ENCODE data around the gene OR5K3.

DNA sequence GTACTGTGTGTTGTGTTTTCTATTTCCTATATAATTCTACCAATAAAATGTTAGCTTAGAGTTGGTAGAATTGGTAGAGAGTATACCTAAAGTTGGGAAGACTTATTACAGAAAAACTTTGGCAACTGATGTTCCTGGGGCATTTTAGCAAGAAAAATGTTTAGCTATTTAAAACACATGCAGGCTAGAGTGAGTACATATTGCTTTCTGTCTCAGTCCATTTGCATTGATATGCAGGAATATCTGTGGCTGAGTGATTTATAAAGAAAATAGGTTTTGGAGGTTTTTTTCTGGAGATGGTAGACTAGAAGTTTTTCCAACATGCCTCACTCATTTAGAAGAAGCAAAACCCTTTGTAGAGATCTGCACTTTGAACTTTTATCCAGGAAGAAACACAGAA lies 42.1 kb downstream of the OR5K3 start:
- TF ChIP-seq EZH2 (optimal IDR thresholded peaks at IDR 0.05; ENCODE audit: low read depth, low read length) (no peak), EZH2phosphoT487 (IDR thresholded peaks at IDR 0.05; ENCODE audit: low read length) (no peak)
- TF ChIP-seq, protein P1, sequence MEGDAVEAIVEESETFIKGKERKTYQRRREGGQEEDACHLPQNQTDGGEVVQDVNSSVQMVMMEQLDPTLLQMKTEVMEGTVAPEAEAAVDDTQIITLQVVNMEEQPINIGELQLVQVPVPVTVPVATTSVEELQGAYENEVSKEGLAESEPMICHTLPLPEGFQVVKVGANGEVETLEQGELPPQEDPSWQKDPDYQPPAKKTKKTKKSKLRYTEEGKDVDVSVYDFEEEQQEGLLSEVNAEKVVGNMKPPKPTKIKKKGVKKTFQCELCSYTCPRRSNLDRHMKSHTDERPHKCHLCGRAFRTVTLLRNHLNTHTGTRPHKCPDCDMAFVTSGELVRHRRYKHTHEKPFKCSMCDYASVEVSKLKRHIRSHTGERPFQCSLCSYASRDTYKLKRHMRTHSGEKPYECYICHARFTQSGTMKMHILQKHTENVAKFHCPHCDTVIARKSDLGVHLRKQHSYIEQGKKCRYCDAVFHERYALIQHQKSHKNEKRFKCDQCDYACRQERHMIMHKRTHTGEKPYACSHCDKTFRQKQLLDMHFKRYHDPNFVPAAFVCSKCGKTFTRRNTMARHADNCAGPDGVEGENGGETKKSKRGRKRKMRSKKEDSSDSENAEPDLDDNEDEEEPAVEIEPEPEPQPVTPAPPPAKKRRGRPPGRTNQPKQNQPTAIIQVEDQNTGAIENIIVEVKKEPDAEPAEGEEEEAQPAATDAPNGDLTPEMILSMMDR (IDR thresholded peaks at IDR 0.05; ENCODE audit: low read length), result no peak
